Measurements from ENCODE around the gene MS4A4E.

The MS4A4E gene

DNA sequence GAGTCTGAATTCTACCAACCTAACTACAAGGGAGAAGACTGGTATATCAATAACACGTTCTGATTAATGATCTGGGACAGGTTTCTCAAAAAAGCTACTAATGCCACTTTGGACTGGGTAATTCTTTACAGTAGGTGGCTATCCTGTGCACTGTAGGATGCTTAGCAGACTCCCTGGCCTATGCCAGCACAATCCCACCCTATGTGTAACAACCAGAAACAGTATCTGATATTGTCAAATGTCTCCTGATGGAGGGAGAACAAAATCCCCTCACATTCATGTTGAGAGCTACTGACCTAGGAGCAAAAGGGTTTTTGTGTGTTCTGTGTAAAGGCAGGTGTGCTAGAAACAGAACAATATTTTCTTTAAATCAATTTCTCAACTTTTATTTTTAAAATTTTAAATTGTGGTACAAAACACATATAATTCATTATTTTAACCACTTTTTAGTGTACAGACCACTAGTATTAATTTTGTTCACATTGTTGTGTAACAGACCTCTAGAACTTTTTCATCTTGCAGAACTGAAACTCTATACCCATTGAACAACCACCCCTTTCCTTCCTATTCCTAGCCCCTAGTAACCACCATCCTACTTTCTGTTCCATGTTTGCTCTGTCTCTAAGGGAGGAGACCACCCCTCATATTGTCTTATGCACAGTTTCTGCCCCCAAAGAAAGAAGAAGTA lies 58.0 kb downstream of the MS4A4E start (continued):
- TF ChIP-seq POU6F1 (CRISPR knock-in tag; IDR thresholded peaks at IDR 0.05; ENCODE audit: borderline replicate concordance, low read depth) (no peak), ZNF565 (CRISPR knock-in tag; conservative IDR thresholded peaks at IDR 0.05; ENCODE audit: low read depth) (no peak), ISL1 (CRISPR knock-in tag; IDR thresholded peaks at IDR 0.05) (no peak), OSR1 (CRISPR knock-in tag; IDR thresholded peaks at IDR 0.05) (no peak)

- ATAC-seq = no peak
- TF ChIP-seq TSHZ2 (CRISPR knock-in tag; IDR thresholded peaks at IDR 0.05) = no peak
Observed at GRCh38 chr11:60183591-60184205, 59.2 kb downstream of the MS4A4E start.

DNA sequence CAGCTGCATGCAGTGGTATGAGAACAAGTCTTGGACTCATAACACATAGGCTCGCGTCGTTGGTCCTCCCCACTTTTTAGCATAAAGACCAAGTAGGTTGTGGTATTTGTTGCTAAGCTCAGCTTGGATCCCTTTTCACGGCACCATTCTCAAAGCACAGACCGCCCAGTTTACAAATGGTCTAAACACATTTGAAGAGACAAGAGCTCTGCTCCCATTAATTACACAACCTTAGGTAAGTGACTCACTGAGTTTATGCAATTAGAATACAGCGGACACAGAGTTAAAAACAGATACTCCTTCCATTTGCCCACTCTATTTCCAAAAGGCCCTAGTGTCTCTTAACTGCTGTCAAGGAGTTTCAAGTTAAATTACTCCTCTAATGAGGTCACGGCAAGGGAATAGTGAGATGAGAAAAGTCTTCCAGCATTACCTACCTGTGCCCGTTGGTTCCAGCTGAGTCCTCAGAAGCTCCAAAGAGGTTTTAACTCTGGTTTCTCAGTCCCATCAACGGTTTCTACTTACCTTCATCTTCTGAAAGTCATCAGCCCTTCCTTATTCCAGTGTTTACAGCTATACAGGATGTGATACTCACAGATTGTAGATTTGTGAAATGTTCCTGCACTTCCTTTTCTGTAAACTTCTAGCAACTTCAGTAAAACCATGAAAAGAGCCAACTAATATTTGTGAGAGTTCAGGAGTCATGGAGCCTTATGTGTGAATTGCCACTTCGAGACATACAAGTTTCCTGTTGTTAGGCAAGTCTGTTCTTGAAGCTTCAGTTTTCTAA lies 60.2 kb downstream of the MS4A4E start, which contains the start of gene MS4A6A:
Gene MS4A6A (minus strand): TSS at position 543 of the 790 bp plus-strand sequence. CDS start 1,356 bp downstream, outside the sequence.
- ATAC-seq = no peak
- TF ChIP-seq, protein P1, sequence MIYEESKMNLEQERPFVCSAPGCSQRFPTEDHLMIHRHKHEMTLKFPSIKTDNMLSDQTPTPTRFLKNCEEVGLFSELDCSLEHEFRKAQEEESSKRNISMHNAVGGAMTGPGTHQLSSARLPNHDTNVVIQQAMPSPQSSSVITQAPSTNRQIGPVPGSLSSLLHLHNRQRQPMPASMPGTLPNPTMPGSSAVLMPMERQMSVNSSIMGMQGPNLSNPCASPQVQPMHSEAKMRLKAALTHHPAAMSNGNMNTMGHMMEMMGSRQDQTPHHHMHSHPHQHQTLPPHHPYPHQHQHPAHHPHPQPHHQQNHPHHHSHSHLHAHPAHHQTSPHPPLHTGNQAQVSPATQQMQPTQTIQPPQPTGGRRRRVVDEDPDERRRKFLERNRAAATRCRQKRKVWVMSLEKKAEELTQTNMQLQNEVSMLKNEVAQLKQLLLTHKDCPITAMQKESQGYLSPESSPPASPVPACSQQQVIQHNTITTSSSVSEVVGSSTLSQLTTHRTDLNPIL (CRISPR knock-in tag; IDR thresholded peaks at IDR 0.05; ENCODE audit: low read depth) = no peak
- TF ChIP-seq ZFP3 (CRISPR knock-in tag; IDR thresholded peaks at IDR 0.05) (no peak), ARNTL (CRISPR knock-in tag; IDR thresholded peaks at IDR 0.05; ENCODE audit: borderline replicate concordance, low read depth) (no peak), ZNF70 (CRISPR knock-in tag; IDR thresholded peaks at IDR 0.05) (no peak), PPARA (CRISPR knock-in tag; IDR thresholded peaks at IDR 0.05; ENCODE audit: borderline replicate concordance) (no peak), ZC3H10 (CRISPR knock-in tag; IDR thresholded peaks at IDR 0.05) (no peak), GLIS3 (CRISPR knock-in tag; IDR thresholded peaks at IDR 0.05) (no peak), ZFP30 (CRISPR knock-in tag; IDR thresholded peaks at IDR 0.05) (no peak), ESRRG (CRISPR knock-in tag; IDR thresholded peaks at IDR 0.05) (no peak), RARB (CRISPR knock-in tag; IDR thresholded peaks at IDR 0.05) (no peak), CSDC2 (CRISPR knock-in tag; IDR thresholded peaks at IDR 0.05) (no peak), ZNF565 (CRISPR knock-in tag; conservative IDR thresholded peaks at IDR 0.05; ENCODE audit: low read depth) (no peak), POU6F1 (CRISPR knock-in tag; IDR thresholded peaks at IDR 0.05; ENCODE audit: borderline replicate concordance, low read depth) (no peak), TSHZ2 (CRISPR knock-in tag; IDR thresholded peaks at IDR 0.05) (no peak), OSR1 (CRISPR knock-in tag; IDR thresholded peaks at IDR 0.05) (no peak), ISL1 (CRISPR knock-in tag; IDR thresholded peaks at IDR 0.05) (no peak)
- TF ChIP-seq, protein P2, sequence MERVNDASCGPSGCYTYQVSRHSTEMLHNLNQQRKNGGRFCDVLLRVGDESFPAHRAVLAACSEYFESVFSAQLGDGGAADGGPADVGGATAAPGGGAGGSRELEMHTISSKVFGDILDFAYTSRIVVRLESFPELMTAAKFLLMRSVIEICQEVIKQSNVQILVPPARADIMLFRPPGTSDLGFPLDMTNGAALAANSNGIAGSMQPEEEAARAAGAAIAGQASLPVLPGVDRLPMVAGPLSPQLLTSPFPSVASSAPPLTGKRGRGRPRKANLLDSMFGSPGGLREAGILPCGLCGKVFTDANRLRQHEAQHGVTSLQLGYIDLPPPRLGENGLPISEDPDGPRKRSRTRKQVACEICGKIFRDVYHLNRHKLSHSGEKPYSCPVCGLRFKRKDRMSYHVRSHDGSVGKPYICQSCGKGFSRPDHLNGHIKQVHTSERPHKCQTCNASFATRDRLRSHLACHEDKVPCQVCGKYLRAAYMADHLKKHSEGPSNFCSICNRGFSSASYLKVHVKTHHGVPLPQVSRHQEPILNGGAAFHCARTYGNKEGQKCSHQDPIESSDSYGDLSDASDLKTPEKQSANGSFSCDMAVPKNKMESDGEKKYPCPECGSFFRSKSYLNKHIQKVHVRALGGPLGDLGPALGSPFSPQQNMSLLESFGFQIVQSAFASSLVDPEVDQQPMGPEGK (CRISPR knock-in tag; IDR thresholded peaks at IDR 0.05; ENCODE audit: borderline replicate concordance) = no peak
- TF ChIP-seq, protein P3, sequence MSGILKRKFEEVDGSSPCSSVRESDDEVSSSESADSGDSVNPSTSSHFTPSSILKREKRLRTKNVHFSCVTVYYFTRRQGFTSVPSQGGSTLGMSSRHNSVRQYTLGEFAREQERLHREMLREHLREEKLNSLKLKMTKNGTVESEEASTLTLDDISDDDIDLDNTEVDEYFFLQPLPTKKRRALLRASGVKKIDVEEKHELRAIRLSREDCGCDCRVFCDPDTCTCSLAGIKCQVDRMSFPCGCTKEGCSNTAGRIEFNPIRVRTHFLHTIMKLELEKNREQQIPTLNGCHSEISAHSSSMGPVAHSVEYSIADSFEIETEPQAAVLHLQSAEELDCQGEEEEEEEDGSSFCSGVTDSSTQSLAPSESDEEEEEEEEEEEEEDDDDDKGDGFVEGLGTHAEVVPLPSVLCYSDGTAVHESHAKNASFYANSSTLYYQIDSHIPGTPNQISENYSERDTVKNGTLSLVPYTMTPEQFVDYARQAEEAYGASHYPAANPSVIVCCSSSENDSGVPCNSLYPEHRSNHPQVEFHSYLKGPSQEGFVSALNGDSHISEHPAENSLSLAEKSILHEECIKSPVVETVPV (CRISPR knock-in tag; IDR thresholded peaks at IDR 0.05) = no peak
